AG09319 (cell line): ENCODE data around the gene DOHH.

ENCODE experiments used
- DNase-seq: peaks from one replicate; pipeline ENCODE4 v3.0.0-alpha.2; 2010; ENCODE audit warnings: low read depth; ENCODE audit errors: extremely low read depth
- TF ChIP-seq, protein P1 (sequence below): IDR thresholded peaks from 2 replicates; pipeline ENCODE4 v1.5.1; 2011; ENCODE audit warnings: low read depth, mild to moderate bottlenecking, inconsistent platforms, low read length, moderate library complexity

Gene DOHH

DNA sequence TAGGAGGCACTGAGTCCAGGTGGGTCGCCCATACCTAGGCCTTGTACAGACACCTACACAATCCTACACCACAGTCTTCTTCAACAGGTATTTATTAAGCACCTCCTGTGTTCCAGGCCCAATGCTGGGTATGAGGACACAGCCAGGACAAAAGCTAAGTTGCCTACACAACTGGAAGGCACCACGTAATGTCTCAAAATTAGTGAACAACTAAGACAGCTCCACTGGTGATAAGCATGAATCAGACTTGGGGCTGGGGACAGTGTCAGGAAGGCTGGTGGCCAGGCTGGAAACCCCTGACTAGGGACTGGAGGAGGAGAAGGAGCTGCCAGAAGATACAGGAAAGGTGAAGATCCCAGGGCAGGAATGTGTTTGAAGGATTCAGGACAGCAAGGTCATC lies 22.5 kb downstream of the DOHH start:
- DNase-seq, result no peak
- TF ChIP-seq, protein P1, sequence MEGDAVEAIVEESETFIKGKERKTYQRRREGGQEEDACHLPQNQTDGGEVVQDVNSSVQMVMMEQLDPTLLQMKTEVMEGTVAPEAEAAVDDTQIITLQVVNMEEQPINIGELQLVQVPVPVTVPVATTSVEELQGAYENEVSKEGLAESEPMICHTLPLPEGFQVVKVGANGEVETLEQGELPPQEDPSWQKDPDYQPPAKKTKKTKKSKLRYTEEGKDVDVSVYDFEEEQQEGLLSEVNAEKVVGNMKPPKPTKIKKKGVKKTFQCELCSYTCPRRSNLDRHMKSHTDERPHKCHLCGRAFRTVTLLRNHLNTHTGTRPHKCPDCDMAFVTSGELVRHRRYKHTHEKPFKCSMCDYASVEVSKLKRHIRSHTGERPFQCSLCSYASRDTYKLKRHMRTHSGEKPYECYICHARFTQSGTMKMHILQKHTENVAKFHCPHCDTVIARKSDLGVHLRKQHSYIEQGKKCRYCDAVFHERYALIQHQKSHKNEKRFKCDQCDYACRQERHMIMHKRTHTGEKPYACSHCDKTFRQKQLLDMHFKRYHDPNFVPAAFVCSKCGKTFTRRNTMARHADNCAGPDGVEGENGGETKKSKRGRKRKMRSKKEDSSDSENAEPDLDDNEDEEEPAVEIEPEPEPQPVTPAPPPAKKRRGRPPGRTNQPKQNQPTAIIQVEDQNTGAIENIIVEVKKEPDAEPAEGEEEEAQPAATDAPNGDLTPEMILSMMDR, result no peak

DNA sequence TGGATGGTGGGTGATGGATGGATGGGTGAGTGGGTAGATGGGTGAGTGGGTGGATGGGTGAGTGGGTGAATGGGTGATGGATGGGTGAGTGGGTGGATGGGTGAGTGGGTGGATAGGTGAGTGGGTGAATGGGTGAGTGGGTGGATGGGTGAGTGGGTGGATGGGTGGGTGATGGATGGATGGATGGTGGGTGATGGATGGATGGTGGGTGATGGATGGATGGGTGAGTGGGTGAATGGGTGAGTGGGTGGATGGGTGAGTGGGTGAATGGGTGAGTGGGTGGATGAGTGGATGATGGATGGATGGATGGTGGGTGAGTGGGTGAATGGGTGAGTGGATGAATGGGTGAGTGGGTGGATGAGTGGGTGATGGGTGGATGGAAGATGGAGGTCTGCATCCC lies 23.0 kb downstream of the DOHH start:
- no peak for DNase-seq
- TF ChIP-seq, protein P1, result no peak

DNA sequence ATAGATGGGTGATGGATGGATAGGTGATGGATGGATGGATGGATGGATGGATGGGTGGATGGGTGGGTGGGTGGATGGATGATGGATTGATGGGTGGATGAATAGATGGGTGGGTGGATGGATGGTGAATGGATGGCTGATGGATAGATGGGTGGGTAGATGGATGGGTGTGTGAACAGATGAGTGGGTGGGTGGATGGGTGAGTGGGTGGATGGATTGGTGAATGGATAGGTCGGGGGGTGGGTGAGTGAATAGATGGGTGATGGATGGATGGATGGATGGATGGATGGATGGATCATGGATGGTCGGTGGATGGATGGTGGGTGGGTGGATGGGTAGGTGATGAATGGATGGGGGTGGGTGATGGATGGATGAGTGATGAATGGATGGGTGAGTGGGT lies 23.6 kb downstream of the DOHH start:
- DNase-seq, result no peak
- TF ChIP-seq, protein P1, result no peak

DNA sequence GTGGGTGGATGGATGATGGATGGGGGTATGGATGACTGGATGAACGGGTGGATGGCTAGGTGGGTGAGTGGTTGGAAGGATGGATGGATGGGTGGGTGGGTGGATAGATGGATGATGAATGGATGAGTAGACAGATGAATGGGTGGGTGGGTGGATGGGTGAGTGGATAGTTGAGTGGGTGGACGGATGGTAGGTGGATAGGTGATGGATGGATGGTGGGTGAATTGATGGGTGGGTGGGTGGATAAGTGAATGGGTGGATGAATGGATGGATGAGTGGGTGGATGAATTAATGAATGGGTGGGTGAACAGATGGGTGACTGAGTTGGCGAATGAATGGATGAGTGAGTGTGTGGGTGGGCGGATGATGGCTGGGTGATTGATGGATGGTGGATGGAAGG lies 25.0 kb downstream of the DOHH start:
- DNase-seq, result no peak
- TF ChIP-seq, protein P1, result no peak

DNA sequence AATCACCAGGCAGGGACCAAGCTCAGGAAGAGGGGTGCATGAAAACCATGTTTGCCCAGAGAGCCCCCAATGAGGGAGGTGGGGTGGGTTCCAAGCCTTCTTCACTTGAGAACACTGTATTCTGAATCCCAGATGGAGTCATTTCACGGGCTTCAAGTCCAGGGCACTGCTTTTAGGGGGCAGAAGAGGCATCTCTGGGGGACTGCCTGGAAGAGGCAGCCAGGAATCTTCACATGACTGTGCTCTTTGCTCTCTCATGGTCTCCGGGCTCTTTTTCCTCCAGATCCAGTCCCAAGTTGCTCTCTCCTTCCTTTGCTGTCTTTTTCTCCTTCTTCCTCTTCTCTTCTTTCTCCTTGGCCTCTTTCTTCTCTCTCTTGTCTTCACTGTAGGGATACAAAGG lies 25.9 kb downstream of the DOHH start:
- DNase-seq, result no peak
- TF ChIP-seq, protein P1, result no peak

DNA sequence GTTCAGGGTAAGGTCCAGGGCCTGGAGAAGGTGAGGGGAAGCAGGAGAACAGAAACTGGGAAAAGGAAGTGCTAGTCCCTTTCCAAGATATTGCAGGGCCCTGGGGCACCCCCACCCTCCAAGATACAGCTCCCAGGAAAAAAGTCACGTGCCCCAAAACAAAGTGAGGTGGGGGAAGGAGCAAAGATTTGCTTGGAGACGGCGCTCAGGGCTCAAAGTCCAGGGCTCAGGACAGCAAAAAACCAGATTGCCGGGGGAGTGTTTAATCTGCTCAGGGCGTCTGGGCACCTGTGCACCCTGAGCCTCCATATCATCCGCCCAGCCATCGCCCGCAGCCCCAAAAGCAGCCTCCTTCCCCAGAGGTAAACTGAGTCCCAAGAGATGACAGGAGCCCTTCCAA lies 26.5 kb downstream of the DOHH start:
- TF ChIP-seq, protein P1, result no peak
- DNase-seq, result no peak

DNA sequence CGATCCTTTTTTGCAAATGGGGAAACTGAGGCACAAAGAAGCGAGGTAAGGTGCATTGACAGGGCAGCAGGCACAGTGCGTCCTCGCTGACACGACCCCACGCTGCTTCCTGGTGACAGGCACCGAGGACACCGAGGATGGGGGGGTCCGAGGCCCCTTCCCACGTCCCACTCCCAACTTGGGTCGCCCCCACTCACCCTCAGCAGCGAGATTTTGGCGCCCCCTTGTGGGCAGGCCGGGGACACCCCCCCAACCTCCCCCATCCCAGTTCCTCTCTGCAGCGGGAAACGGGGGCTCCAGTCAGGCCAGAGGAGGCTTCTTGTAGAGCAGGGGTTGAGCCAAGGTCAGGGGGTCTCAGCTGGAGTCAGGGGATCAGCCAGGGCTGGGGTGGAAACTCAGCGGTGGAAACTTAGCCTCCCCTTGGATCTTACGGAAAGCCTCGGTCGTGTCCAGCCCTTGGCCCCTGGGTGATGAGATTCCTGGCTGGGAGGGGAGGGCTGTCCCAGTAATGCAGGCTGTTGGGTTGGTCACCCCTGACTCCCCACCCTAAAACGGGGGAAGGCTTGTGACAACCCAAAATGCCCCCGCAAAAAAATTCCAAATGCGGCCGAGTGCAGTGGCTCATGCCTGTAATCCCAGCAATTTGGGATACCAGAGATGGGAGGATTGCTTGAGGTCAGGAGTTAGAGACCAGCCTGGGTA lies 28.4 kb downstream of the DOHH start:
- TF ChIP-seq, protein P1, result peak; percentile 88
- DNase-seq, result no peak
